NCI-H526 (cell line): ENCODE results near the gene ZNF536.

ENCODE experiments used
- DNase-seq, 2 experiments: peaks; one replicate each; lab custom pipeline; 2025; lab: John Stamatoyannopoulos, UW

Gene ZNF536

DNA sequence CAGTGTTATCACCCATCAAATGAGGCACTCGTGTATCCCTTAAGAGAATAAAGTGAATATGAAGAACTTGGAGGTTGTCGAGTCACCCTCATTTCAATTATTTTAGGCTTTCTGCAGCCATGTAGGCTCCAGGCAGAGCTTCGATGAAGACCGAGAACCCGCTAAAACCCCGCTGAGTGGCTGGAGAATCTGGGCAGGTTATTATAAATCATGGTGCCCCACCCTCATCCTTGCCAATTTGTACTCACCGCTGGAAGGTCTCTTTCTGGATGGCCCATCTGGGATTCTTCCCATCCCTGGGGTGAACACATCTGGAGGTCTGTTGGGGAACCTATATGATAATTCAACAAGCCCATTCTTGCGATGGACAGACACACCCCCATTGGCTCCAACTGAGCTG lies 190.8 kb downstream of the ZNF536 start:
- DNase-seq: no peak

DNA sequence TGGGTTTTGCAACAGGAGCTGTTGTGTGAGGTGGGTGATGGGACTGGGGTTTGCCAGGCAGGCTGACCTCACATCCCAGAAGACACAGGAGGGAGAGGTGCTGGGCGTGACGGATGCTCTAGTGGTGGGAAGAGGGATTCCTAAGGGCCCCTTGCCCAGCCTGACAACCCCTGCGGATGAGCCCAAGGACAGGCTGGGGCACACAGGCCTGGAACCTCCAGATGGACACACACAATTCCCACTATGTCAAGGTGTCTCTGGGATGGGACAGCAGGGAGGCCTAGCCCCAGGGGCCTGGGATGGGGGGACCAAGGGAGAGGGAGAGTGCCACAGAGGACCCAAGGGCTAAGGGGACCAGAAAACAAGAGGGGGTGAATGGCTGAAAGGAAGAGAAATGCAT lies 191.5 kb downstream of the ZNF536 start:
- no peak for DNase-seq

DNA sequence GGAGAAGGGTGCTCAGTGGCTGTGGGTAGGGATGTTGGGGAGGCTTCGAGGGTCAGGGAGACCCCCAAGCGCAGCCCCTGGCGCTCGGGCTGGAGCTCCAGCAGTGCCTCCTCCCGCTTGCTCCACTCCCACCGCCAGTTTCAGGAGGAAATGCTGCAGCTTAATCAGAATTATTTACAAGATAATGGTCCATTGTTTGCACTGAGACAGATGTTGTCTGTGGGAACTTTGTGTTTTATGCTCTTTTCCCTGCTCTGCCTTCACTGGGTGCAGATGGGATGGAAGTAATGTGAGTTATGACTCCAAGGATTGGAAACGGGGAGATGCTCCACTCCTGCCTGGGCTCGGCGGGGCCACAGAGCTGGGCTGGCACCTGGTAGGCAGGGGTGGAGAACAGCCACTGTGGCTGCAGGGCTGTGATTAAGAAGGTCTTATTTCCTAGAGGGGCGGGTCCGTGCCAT lies 192.4 kb downstream of the ZNF536 start:
- peak; percentile 16 to 26 for DNase-seq

DNA sequence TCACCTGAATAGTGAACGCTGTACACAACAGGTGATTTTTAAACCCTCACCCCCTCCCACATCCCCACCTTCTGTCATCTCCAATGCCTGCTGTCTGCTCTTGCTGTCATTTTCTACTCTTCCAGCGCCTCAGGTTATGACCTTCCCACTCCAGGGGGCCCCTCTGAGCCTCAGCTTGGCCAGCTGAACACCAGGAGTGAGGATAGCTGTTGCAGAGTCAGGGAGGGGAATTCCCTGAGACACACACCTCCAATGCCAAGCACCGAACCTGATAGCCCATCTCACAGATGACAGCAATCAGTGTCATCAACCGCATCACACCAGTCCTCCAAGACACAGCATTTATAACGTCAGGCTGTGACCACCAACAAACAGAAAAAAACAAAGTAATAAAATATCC lies 193.5 kb downstream of the ZNF536 start:
- peak in 1 of 2 experiments; percentile 19 for DNase-seq

DNA sequence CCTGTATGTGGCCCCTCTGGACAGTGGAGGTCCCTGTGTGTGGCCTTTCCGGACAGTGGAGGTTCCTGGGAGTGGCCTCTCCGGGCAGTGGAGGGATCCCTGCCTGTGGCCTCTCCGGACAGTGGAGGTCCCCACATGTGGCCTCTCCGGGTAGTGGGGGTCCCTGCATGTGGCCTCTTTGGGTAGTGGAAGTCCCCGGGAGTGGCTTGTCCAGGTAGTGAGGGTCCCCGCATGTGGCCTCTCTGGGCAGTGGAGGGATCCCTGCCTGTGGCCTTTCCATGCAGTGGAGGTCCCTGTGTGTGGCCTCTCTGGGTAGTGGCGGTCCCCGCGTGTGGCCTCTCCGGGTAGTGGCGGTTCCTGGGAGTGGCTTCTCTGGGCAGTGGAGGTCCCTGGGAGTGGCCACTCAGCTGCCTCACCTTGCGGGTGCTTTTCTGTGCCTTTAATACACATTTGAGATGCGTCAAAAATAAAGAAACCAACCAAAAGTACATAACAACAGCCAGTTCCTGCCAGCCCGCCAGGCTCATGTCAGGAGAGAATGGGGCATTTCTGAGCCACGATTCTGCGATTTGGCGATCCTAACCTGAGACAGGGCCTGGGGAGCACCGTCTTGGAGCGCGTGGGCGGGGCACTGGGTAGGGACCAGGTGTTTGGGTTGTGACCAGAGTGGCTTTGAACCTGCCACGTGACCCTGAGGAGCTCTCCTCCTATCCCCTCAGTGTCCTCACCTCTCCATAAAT lies 194.7 kb downstream of the ZNF536 start:
- peak in 1 of 2 experiments; percentile 16 for DNase-seq

DNA sequence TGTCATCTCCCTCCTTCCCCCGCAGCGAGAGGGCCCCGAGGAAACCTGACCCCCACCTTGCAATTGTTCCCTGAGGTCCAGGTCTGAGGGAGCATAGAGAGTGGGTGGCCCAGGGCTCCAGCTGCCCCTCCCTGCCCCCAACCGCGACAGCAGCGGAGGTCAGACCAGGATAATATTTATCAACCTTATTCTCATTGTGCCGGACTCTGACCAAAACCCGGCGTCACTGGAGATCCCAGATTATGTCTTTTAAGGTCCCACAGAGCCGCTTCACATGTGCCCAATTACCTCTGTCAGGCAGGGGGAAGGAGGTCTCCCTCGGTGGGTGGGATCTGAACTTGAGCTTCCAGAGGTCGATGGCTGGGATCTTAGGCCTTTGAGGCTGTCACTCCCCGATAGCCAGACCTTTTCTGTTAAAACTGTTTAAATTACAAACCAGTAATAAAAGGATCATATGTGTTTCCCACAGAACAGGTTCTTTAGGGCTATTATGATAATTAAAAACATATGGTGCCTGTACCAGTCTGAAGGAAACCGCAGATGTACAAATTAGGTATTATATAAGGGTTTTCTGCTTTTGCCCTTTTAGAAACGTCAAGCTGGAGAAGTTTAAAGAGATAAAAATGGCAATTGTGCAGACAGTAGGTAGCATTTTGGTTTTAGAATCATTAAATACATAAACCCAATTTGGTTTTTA lies 195.5 kb downstream of the ZNF536 start:
- peak; percentile 39 to 41 for DNase-seq

DNA sequence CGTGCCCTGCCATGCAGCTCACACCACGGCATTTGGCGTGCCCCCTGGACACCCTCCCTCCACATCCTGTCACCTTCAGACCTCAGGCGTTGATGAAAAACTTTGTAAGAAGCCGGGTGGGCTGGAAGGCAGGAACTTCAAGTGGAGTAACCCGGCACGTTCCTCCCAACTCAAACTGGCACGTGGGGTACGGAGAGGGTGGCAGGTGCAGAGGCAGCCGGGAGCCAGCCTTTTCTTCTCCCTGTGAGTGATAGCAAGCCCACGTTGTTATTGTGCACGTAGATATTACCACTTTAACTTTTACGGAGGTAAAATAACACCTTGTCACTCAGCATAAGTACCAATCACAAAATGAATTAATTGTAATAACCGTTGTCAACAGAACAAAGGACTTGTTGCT lies 198.0 kb downstream of the ZNF536 start:
- no peak for DNase-seq

DNA sequence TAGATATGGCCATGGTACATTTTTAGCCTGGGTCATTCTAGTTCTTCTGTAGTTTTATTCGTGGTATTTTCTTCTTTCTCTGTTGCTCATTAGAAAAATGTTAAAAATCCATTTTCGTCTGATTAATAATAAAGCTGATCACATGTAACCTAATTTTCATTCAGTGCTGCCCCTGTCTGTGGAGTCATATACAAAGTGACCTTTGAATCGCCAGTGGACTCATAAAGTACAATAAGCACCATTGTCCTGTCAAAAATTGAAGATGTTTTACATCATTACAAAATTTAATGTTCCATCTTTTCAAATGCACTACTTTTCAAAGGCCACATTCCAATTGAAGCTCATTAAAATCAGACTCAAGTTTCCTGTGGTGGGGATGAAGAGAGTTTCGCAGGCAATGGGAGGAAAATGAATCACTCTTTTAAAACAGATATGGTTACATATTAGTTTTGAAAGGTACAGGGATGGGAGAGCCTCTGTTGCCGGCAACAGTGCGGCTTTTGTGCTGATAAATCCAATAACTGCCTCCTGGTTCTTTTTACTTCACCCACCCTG lies 205.4 kb downstream of the ZNF536 start:
- DNase-seq: peak in 1 of 2 experiments; percentile 18

DNA sequence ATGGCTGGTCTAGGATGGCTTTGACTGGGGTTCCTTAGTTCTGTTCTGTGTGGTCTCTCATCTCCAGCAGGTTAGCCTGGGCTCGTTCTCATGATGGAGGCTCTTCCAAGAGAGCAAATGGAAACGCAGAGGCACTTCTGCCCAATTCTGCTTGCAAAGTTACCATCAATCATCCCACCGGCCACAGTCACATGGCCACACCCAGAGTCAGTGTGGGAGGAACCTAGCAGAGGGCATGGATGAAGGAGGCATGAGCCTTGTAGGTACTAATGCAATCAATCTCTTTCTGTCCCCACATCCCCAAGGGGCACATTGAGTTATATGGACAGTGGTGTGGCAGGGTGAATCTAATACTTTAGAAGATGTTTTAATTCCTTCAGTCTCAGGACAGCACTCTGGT lies 207.2 kb downstream of the ZNF536 start:
- no peak for DNase-seq

DNA sequence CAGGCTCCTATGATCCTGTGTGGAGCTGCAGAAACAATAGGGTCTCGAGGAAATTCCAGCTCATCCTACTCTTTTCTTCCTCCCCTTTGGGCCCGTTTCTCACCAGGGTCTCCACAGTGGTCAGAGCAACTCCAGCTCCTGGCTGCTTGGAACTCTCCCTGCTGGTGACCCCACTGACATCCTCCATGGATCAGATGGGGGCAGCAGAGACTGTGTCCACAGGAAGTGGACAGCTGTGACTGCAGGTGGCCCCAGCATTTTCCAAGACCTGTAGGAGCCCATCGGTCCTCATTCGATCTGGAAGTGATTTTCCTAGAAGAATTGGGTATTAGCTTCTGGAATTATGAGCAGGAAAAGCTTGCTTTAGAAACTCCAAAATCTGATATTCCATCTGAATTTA lies 208.5 kb downstream of the ZNF536 start:
- no peak for DNase-seq

DNA sequence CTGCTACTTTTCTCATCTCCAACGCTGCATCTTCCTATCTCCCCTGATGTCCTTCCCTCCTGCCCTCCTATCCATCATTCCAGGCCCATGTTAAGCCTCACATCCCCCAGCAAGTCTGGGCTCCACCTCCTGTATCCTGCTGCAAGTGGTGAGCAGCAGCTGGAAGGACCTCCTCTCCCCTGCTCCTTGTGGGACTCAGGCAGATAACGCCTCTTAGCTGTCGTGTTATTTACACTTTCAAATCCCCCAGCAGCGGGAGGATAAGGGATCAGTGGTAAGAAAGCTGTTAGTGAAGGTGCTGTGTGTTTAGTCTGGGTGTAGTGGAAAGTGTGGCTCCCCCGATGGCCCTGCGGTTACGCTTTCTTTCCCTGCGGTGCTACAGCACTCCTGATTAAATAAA lies 211.9 kb downstream of the ZNF536 start:
- peak; percentile 64 to 76 for DNase-seq

DNA sequence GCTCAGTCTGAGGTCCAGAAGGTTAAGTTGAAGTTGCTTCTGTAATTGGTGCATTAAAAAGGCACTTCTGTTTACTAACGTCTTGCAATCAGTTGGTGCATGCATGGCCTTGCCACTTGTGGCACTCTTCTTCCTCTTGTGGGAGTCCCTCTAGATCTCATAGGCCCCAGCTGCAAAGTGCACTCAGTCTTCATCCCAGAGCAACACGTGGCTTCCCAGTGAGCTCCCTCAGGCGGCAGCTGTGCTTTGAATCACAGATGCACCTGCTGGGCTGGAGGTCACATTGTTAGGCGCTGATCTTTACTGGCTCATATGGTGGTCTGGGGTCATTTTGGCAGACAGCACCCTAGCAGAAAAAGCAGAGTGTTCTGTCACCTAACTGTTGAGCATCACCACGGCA lies 215.7 kb downstream of the ZNF536 start:
- DNase-seq: peak in 1 of 2 experiments; percentile 63

DNA sequence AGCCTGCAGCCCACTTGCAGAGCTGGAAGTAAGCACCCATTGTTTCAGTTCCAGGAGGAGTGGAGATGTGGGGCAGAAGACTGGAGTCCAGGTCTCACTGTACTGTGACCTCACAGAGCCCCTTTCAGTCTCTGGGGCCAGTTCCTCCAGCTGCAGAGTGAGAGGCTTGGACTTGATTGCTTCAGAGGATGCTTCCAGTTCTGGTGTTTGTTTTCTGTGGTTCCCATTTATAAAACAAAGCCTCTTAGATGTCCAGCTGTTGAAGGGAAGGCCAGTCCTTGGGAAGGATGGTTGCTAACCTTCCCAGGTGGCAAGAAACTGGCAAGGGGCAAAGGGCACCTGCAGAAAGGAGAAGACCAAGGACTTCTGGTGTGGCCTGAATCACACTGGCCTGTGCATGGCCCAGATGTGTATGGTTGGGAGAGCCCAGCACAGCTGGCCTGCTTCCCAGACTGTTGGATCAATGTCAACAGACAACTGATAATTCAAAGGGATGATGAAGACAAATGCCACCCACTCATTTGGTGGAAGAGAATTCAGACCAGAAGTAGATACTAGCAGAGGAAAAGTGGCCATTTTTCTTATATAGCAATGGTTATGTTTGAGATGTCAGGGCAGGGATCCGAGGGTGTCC lies 218.5 kb downstream of the ZNF536 start:
- DNase-seq: no peak

DNA sequence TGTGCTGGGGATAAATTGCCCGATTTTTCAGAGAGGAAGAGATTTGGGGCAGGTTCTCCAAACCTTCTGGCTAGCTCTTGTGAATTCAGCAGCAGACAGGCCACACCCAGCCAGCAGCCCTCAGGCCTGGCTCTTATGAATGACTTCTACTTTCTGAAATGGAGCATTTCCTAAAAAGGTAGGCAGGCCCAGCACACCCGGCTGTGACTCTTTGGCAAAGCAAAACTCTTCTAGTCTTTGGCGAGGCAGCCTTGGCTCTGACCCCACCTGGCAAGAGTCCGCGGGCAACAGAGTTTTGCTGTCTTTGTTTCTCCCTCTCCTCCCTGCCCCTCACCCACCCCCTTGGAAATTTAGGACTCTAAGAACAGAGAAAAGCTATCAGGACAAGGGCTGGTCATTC lies 221.2 kb downstream of the ZNF536 start:
- DNase-seq: no peak

DNA sequence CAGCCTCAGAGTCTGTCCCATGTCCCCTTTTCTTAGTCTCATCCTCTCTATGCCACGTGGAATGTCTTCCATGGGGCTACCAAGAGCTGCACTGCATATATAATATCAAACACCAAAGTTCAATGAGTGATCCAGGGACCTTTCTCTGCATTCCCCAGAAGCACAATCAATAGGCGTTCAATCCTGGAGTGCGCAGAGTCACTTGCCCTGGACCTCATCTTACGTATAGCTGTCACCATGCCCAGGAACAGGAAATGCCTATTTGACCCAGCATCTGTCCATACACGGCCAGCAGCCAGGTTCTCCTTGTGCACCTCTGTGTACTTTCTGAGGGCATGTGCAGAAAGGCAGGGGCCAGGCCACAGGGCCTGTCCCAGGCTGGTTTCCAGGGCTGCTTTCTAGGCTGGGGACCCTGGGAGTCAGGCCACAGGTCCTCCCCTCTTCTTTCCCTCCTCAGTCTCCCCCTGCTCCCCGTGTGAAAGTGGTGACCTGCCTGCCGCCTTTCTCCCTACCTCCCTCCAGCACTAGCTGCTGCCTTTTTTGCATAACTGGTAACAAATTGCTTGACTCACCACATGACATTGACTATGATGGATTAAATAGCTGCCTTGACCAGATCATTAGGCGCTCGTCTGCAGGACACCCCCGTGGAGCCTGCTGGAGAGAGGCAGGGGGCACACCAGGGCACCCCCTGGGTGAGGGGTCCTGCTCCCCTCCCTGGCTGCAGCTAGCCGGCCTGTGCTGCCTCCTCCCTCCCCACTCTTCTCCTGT lies 222.0 kb downstream of the ZNF536 start:
- DNase-seq: peak; percentile 45 to 76

DNA sequence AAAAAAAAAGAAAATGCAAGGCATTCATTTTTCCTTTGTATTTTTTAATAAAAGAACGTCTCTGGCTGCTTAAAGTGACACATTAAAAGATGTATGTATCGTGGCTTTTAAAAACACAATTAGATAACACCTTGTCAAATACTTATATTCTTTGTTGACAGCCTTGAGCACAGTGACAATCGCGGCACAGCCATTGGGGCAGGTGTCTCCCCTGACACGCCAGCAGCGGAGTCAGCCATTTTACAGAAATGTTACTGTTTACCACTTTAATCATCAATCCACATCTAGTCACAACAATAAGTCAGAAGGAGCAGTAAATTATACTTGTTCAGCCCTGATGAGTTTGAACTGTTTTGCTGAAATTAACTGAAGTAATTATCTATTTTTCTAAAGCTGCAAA lies 224.1 kb downstream of the ZNF536 start:
- DNase-seq: no peak

DNA sequence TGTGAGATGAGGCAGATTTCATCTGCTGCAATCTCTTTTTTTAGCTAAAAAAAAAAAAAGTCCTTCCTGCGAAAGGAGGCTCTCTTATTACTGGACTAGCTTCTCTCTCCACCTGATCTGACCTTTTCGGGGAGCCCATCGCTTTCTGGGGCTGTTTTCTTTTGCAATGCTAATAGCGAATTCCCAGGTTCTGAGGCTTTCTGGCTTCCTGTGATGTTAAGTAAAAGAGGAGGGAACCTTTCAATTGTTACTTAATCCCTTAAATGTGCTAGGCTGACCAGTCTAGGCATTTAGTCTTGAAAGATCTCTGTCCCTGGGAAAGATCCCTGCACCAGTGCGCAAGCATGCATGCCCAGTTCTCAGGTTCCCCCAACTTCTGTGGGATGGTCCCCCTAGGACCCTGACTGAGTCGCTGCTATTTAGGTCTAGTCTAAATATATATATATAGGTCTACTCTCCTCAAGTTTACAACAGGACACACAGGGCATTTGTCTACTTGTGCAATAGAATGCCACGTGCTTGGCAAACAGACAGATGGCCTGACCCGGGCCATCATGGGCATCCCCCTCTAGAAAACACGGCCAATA lies 224.7 kb downstream of the ZNF536 start:
- no peak for DNase-seq

DNA sequence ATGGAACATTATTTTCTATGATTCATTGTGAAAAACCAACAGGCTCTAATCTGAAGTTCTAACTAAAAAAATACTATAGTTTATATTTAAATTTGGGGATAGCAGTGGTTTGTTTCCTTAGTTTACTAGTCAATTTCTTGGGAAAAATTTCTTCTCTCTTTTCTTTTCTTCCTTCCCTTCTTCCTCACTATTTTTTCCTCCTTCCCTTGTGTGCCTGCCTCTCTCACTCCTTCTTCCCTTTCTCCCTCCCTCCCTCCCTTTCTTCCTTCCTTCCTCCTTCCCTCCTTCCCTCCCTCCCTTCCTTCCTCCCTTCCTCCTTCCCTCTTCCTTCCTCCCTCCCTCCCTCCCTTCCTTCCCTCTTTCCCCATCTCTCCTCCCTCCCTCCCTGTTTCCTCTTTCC lies 226.5 kb downstream of the ZNF536 start:
- no peak for DNase-seq

DNA sequence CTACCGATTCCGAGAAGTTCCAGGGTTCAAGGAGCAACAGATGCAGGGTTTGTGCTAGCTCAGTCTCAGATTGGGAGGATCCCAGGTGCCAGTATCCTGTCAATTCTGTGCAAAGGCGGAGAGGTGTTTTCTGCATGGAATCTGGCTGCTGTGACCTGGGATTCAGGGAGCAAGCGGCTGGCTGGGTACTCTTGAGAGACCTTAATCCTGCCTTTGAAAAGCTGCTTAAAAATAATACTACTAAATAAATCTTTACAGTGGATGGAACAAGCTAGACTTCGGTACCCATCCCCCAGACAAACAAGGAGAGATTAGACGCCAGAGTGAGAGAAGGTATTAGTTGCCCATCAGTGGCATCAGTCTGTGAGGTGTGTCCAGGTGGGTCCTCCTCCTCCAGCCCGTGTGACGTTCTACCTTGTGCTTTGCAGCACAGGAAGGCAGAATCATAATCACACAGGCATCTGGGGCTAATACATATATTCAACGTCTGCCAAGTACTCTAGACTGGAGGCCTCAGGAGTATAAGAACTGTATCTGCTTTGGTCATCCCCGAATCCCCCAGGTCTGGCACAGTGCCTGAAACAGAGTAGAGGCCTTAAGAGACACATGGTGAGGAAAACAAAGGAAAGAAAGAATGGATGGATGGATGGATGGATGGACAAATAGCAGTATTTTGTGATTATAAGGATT lies 230.6 kb downstream of the ZNF536 start:
- DNase-seq: no peak

DNA sequence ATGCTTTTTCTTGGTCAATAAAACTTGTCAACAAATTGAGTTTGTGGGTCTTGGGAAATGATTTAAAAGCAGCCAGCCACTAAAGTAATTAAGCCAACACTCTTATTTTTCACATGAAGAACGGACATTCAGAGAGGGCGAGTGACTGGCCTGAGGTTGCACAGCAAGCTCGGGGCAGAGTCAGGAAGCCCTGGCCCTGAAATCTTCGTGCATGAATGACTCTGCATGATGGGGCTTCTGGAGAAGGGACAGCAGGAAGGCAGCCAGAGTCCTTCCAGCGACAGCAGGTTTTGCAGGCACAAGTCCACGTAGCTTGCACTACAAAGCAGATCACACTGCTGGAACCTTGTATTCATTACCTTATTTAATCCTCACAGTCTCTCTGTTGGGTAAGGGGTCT lies 232.5 kb downstream of the ZNF536 start:
- DNase-seq: no peak

DNA sequence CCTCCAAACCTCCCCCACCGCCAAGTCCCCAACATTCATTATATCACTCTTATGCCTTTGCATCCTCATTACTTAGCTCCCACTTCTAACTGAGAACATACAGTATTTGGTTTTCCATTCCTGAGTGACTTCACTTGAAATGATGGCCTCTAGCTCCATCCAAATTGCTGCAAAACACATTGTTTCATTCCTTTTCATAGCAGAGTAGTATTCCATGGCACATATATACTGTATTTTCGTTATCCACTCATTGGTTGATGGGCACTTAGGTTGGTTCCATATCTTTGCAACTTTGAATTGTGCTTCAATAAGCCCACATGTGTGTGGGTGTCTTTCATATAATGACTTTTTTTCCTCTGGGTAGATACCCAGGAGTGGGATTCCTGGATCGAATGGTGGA lies 233.1 kb downstream of the ZNF536 start:
- no peak for DNase-seq
